HG03066 (cell line): ENCODE data around the gene LOXL1.

ENCODE experiments used
- ATAC-seq: cut with Tn5 transposase; IDR thresholded peaks from one replicate; pipeline ENCODE4 v1.9.1; 2021; ENCODE audit warnings: low read depth; ENCODE audit not compliant: unreplicated experiment

Gene LOXL1

GRCh38 chr15:73926219-73927002, at the start of gene LOXL1:
TSS of gene LOXL1 (plus strand) at chr15:73926462. CDS start at chr15:73926784, 322 bp downstream.
- no peak for ATAC-seq

GRCh38 chr15:73879426-73879825, 46.8 kb upstream of the LOXL1 start:
- no peak for ATAC-seq

- ATAC-seq, result no peak
These were observed 44.5 kb upstream of the LOXL1 start for GRCh38 chr15:73881579-73882320.

- no peak for ATAC-seq
These were observed 43.4 kb upstream of the LOXL1 start for GRCh38 chr15:73882761-73883419.

- ATAC-seq, result no peak
These were observed 42.1 kb upstream of the LOXL1 start for GRCh38 chr15:73884159-73884558.

- no peak for ATAC-seq
These were observed 40.1 kb upstream of the LOXL1 start for GRCh38 chr15:73885954-73886700.

GRCh38 chr15:73886717-73887345, 39.4 kb upstream of the LOXL1 start:
- ATAC-seq, result no peak

- no peak for ATAC-seq
These were observed 38.8 kb upstream of the LOXL1 start for GRCh38 chr15:73887481-73887880.

GRCh38 chr15:73888224-73889041, 37.8 kb upstream of the LOXL1 start:
- no peak for ATAC-seq

GRCh38 chr15:73889053-73889761, 37.1 kb upstream of the LOXL1 start:
- no peak for ATAC-seq

- ATAC-seq, result no peak
These were observed 36.5 kb upstream of the LOXL1 start for GRCh38 chr15:73889762-73890124.

- no peak for ATAC-seq
These were observed 34.6 kb upstream of the LOXL1 start for GRCh38 chr15:73891328-73892315.

GRCh38 chr15:73892446-73893226, 33.6 kb upstream of the LOXL1 start:
- no peak for ATAC-seq

- no peak for ATAC-seq
These were observed 32.0 kb upstream of the LOXL1 start for GRCh38 chr15:73894133-73894814.

GRCh38 chr15:73897441-73898261, 28.6 kb upstream of the LOXL1 start:
- ATAC-seq, result no peak
